ENCODE measurements around the gene TAS2R38.
"Not testable (repeated sequence)": the region's sequence is repeated elsewhere in the genome, so short reads cannot be mapped to it uniquely, and the experiment has no call there.

DNA sequence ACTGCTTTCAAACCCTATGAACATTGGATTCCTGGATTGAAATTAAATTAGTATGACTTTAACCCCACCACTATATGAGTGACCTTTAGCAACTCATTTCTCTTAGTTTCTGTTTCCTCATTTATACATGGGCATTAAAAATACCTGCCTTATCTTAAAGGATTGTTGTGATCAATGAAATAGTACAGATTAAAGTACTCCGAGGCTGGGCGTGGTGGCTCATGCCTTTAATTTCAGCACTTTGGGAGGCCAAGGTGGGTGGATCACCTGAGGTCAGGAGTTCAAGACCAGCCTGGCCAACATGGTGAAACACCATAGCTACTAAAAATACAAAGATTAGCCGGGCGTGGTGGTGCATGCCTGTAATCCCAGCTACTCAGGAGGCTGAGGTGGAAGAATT lies 14.2 kb upstream of the TAS2R38 start:
- TF ChIP-seq, protein P1, sequence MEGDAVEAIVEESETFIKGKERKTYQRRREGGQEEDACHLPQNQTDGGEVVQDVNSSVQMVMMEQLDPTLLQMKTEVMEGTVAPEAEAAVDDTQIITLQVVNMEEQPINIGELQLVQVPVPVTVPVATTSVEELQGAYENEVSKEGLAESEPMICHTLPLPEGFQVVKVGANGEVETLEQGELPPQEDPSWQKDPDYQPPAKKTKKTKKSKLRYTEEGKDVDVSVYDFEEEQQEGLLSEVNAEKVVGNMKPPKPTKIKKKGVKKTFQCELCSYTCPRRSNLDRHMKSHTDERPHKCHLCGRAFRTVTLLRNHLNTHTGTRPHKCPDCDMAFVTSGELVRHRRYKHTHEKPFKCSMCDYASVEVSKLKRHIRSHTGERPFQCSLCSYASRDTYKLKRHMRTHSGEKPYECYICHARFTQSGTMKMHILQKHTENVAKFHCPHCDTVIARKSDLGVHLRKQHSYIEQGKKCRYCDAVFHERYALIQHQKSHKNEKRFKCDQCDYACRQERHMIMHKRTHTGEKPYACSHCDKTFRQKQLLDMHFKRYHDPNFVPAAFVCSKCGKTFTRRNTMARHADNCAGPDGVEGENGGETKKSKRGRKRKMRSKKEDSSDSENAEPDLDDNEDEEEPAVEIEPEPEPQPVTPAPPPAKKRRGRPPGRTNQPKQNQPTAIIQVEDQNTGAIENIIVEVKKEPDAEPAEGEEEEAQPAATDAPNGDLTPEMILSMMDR (IDR thresholded peaks at IDR 0.05) = not testable (repeated sequence)
- not testable (repeated sequence) for TF ChIP-seq POLR2A (IDR thresholded peaks at IDR 0.05)

Measured in testis (tissue), 2 donors.